Liver (tissue), 3 donors: Measurements from ENCODE around the gene PACC1.

Source experiments
- FOXA1 ChIP-seq: IDR thresholded peaks from 2 replicates; pipeline ENCODE4 v1.6.1; 2016; ENCODE audit warnings: antibody characterized with exemption
- GABPA ChIP-seq, 2 donors: IDR thresholded peaks in 1 of 2; conservative IDR thresholded peaks in 1 of 2; 2 replicates each; pipeline ENCODE4 v1.6.1; 2016; ENCODE audit warnings: antibody characterized with exemption in 2 of 2, mild to moderate bottlenecking in 1 of 2, moderate library complexity in 1 of 2
- JUND ChIP-seq, 2 donors: IDR thresholded peaks; 2 replicates each; pipeline ENCODE4 v1.6.1; 2016; ENCODE audit warnings: antibody characterized with exemption in 2 of 2
- RAD21 ChIP-seq, 2 donors: IDR thresholded peaks; 2 replicates each; pipeline ENCODE4 v1.6.1; 2016; ENCODE audit warnings: antibody characterized with exemption in 2 of 2, mild to moderate bottlenecking in 2 of 2
- SP1 ChIP-seq: IDR thresholded peaks from 2 replicates; pipeline ENCODE4 v1.6.1; 2018; ENCODE audit warnings: antibody characterized with exemption, mild to moderate bottlenecking
- TAF1 ChIP-seq: conservative IDR thresholded peaks from 2 replicates; pipeline ENCODE4 v1.6.1; 2016; ENCODE audit warnings: antibody characterized with exemption, mild to moderate bottlenecking
- YY1 ChIP-seq: IDR thresholded peaks from 2 replicates; pipeline ENCODE4 v1.6.1; 2016; ENCODE audit warnings: antibody characterized with exemption, mild to moderate bottlenecking
- TF ChIP-seq, protein P1 (sequence below): fragments of 150-350 bp; IDR thresholded peaks from 2 replicates; pipeline ENCODE4 v1.5.1; 2017; ENCODE audit warnings: improper control_type of control experiment, low read depth, low read length; ENCODE audit not compliant: missing input control
- TF ChIP-seq, protein P2 (sequence below): IDR thresholded peaks from 2 replicates; pipeline ENCODE4 v1.6.1; 2016; ENCODE audit warnings: antibody characterized with exemption, mild to moderate bottlenecking
- TF ChIP-seq, protein P3 (sequence below): IDR thresholded peaks from 2 replicates; pipeline ENCODE4 v1.6.1; 2016; ENCODE audit warnings: antibody characterized with exemption
- TF ChIP-seq, protein P4 (sequence below): IDR thresholded peaks from 2 replicates; pipeline ENCODE4 v1.6.1; 2016; ENCODE audit warnings: antibody characterized with exemption
- TF ChIP-seq, protein P5 (sequence below): IDR thresholded peaks from 2 replicates; pipeline ENCODE4 v1.6.1; 2016; ENCODE audit warnings: antibody characterized with exemption
- donor health status: healthy.
- donor health status: healthy.

DNA sequence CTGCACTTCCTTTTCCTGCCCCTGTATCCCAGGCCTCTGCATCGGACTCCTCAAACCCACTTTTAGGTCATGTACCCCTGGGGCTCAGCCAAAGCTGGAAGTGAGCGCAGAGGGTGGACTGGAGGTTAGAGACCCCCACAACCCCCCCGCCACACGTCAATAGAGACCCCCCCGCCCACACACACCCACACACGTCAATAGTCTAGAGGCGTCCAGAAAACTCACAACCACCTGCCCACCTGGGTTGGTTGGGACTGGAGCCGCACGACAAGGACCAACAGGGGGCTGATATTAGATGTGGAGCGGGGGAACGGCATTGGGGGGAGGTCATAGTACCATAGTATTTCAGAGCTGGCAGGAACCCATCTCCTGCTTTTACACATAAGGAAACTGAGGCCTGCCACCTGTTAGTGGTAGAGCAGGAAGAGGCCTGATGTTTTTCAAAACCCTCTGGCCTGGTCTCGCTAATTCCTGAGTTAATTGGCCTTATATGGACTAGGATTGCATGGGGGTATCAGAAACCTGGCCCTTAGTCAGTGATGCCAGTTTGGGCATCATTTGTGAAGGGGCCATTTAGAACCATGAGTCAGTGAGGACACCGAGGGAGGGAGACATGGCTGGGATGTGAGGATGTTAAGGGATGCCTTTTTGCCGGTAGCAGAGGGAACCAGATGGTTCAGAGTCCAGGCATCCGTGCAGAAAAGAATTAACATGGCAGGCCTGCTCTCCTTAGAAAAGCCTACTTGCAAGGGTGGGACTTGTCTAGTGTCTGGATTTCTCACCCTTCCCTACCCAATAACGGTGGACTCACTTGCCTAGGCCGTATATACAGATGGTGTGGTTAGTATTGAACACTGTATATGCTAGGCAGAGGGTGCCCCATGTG is 19.1 kb upstream of the PACC1 start:
- TF ChIP-seq, protein P1, sequence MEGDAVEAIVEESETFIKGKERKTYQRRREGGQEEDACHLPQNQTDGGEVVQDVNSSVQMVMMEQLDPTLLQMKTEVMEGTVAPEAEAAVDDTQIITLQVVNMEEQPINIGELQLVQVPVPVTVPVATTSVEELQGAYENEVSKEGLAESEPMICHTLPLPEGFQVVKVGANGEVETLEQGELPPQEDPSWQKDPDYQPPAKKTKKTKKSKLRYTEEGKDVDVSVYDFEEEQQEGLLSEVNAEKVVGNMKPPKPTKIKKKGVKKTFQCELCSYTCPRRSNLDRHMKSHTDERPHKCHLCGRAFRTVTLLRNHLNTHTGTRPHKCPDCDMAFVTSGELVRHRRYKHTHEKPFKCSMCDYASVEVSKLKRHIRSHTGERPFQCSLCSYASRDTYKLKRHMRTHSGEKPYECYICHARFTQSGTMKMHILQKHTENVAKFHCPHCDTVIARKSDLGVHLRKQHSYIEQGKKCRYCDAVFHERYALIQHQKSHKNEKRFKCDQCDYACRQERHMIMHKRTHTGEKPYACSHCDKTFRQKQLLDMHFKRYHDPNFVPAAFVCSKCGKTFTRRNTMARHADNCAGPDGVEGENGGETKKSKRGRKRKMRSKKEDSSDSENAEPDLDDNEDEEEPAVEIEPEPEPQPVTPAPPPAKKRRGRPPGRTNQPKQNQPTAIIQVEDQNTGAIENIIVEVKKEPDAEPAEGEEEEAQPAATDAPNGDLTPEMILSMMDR = no peak
- TF ChIP-seq, protein P2, sequence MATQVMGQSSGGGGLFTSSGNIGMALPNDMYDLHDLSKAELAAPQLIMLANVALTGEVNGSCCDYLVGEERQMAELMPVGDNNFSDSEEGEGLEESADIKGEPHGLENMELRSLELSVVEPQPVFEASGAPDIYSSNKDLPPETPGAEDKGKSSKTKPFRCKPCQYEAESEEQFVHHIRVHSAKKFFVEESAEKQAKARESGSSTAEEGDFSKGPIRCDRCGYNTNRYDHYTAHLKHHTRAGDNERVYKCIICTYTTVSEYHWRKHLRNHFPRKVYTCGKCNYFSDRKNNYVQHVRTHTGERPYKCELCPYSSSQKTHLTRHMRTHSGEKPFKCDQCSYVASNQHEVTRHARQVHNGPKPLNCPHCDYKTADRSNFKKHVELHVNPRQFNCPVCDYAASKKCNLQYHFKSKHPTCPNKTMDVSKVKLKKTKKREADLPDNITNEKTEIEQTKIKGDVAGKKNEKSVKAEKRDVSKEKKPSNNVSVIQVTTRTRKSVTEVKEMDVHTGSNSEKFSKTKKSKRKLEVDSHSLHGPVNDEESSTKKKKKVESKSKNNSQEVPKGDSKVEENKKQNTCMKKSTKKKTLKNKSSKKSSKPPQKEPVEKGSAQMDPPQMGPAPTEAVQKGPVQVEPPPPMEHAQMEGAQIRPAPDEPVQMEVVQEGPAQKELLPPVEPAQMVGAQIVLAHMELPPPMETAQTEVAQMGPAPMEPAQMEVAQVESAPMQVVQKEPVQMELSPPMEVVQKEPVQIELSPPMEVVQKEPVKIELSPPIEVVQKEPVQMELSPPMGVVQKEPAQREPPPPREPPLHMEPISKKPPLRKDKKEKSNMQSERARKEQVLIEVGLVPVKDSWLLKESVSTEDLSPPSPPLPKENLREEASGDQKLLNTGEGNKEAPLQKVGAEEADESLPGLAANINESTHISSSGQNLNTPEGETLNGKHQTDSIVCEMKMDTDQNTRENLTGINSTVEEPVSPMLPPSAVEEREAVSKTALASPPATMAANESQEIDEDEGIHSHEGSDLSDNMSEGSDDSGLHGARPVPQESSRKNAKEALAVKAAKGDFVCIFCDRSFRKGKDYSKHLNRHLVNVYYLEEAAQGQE = no peak
- no peak for TF ChIP-seq FOXA1
- TF ChIP-seq, protein P3, sequence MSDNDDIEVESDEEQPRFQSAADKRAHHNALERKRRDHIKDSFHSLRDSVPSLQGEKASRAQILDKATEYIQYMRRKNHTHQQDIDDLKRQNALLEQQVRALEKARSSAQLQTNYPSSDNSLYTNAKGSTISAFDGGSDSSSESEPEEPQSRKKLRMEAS = no peak
- TF ChIP-seq RAD21 (IDR thresholded peaks at IDR 0.05) = no peak
- TF ChIP-seq SP1 = no peak
- no peak for TF ChIP-seq JUND (IDR thresholded peaks at IDR 0.05)
- no peak for TF ChIP-seq YY1
- TF ChIP-seq GABPA (IDR thresholded peaks at IDR 0.05 in 1 of 2, conservative IDR thresholded peaks at IDR 0.05 in 1 of 2) = no peak
- no peak for TF ChIP-seq TAF1
- TF ChIP-seq, protein P4, sequence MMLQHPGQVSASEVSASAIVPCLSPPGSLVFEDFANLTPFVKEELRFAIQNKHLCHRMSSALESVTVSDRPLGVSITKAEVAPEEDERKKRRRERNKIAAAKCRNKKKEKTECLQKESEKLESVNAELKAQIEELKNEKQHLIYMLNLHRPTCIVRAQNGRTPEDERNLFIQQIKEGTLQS = no peak
- TF ChIP-seq, protein P5, sequence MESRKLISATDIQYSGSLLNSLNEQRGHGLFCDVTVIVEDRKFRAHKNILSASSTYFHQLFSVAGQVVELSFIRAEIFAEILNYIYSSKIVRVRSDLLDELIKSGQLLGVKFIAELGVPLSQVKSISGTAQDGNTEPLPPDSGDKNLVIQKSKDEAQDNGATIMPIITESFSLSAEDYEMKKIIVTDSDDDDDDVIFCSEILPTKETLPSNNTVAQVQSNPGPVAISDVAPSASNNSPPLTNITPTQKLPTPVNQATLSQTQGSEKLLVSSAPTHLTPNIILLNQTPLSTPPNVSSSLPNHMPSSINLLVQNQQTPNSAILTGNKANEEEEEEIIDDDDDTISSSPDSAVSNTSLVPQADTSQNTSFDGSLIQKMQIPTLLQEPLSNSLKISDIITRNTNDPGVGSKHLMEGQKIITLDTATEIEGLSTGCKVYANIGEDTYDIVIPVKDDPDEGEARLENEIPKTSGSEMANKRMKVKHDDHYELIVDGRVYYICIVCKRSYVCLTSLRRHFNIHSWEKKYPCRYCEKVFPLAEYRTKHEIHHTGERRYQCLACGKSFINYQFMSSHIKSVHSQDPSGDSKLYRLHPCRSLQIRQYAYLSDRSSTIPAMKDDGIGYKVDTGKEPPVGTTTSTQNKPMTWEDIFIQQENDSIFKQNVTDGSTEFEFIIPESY = no peak
